ENCODE data around the gene FCHO2. TPM values are rescaled to one million over a fixed set of nuclear protein-coding genes. Genes with fewer than 3 reads are reported as not detected.

The FCHO2 gene
- total RNA-seq, 1 donor from 2014 or later = 17.7 TPM

- H3K4me1 ChIP-seq = no peaks in the 10 kb centered on the region
Measured at GRCh38 chr5:73132759-73133158, 176.9 kb downstream of the FCHO2 start.

GRCh38 chr5:73135021-73135420, 179.2 kb downstream of the FCHO2 start:
- peaks cover 5% of the 10 kb centered on the region for H3K27me3 Mint-ChIP-seq (ENCODE audit: insufficient read depth, low read depth)
- no peaks in the 10 kb centered on the region for H3K36me3 Mint-ChIP-seq
- H3K4me1 ChIP-seq = no peaks in the 10 kb centered on the region
- H3K27ac ChIP-seq = no peak overlapping the region
- no peaks in the 10 kb centered on the region for H3K27me3 ChIP-seq
- no peaks in the 10 kb centered on the region for H3K36me3 ChIP-seq
- H3K9me3 Mint-ChIP-seq = no peaks in the 10 kb centered on the region
- no peaks in the 10 kb centered on the region for H3K9me3 ChIP-seq (ENCODE audit: low read depth)
- no peak overlapping the region for H3K4me3 ChIP-seq
- H3K4me1 Mint-ChIP-seq = peaks cover 3% of the 10 kb centered on the region
- no peak overlapping the region for H3K9ac ChIP-seq
- TF ChIP-seq, protein P1, sequence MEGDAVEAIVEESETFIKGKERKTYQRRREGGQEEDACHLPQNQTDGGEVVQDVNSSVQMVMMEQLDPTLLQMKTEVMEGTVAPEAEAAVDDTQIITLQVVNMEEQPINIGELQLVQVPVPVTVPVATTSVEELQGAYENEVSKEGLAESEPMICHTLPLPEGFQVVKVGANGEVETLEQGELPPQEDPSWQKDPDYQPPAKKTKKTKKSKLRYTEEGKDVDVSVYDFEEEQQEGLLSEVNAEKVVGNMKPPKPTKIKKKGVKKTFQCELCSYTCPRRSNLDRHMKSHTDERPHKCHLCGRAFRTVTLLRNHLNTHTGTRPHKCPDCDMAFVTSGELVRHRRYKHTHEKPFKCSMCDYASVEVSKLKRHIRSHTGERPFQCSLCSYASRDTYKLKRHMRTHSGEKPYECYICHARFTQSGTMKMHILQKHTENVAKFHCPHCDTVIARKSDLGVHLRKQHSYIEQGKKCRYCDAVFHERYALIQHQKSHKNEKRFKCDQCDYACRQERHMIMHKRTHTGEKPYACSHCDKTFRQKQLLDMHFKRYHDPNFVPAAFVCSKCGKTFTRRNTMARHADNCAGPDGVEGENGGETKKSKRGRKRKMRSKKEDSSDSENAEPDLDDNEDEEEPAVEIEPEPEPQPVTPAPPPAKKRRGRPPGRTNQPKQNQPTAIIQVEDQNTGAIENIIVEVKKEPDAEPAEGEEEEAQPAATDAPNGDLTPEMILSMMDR (IDR thresholded peaks at IDR 0.05) = no peak
- TF ChIP-seq EZH2phosphoT487 (IDR thresholded peaks at IDR 0.05) (no peak), EZH2 (IDR thresholded peaks at IDR 0.05) (no peak)
- DNase-seq (ENCODE audit: low spot score) = no peak
- H3K4me2 ChIP-seq = no peak overlapping the region
- H3K4me3 Mint-ChIP-seq = no peak overlapping the region
- no peak overlapping the region for H2AFZ ChIP-seq (replicated peaks)
- no peaks in the 10 kb centered on the region for H3K79me2 ChIP-seq (ENCODE audit: low read depth)
- H3F3A ChIP-seq (ENCODE audit: low read depth) = no peaks in the 10 kb centered on the region
- no peaks in the 10 kb centered on the region for H4K20me1 ChIP-seq (ENCODE audit: low read depth)
- H3K27ac Mint-ChIP-seq = no peak overlapping the region

More at GRCh38 chr5:73132759-73133158, 176.9 kb downstream of the FCHO2 start:
- Mint-ChIP-seq H3K27me3 (ENCODE audit: insufficient read depth, low read depth) (peaks cover 3% of the 10 kb centered on the region), H3K4me1 (peaks cover 3% of the 10 kb centered on the region), H3K4me3 (no peak overlapping the region), H3K27ac (no peak overlapping the region), H3K9me3 (no peaks in the 10 kb centered on the region), H3K36me3 (no peaks in the 10 kb centered on the region)
- H3K9ac ChIP-seq = no peak overlapping the region
- no peaks in the 10 kb centered on the region for H3K79me2 ChIP-seq (ENCODE audit: low read depth)
- no peaks in the 10 kb centered on the region for H3K9me3 ChIP-seq (ENCODE audit: low read depth)
- no peaks in the 10 kb centered on the region for H3K36me3 ChIP-seq
- no peak overlapping the region for H3K4me3 ChIP-seq
- H4K20me1 ChIP-seq (ENCODE audit: low read depth) = no peaks in the 10 kb centered on the region
- H3K27me3 ChIP-seq = no peaks in the 10 kb centered on the region
- no peak overlapping the region for H2AFZ ChIP-seq (replicated peaks)
- no peak for TF ChIP-seq EZH2phosphoT487 (IDR thresholded peaks at IDR 0.05)
- H3K4me2 ChIP-seq = no peak overlapping the region
- no peak overlapping the region for H3K27ac ChIP-seq
- H3F3A ChIP-seq (ENCODE audit: low read depth) = no peaks in the 10 kb centered on the region
- DNase-seq (ENCODE audit: low spot score) = no peak

GRCh38 chr5:73135429-73136054, 179.7 kb downstream of the FCHO2 start:
- no peak overlapping the region for H2AFZ ChIP-seq (replicated peaks)
- Mint-ChIP-seq H3K27ac (no peak overlapping the region), H3K36me3 (no peaks in the 10 kb centered on the region), H3K9me3 (no peaks in the 10 kb centered on the region), H3K4me3 (no peak overlapping the region), H3K4me1 (peaks cover 3% of the 10 kb centered on the region), H3K27me3 (ENCODE audit: insufficient read depth, low read depth) (peaks cover 3% of the 10 kb centered on the region)
- H4K20me1 ChIP-seq (ENCODE audit: low read depth) = no peaks in the 10 kb centered on the region
- no peak for TF ChIP-seq EZH2 (IDR thresholded peaks at IDR 0.05)
- TF ChIP-seq, protein P1 (IDR thresholded peaks at IDR 0.05) = peak; percentile 49
- no peaks in the 10 kb centered on the region for H3K9me3 ChIP-seq (ENCODE audit: low read depth)
- DNase-seq (ENCODE audit: low spot score) = peak; percentile 56
- no peak overlapping the region for H3K27ac ChIP-seq
- no peaks in the 10 kb centered on the region for H3K27me3 ChIP-seq
- H3F3A ChIP-seq (ENCODE audit: low read depth) = no peaks in the 10 kb centered on the region
- no peaks in the 10 kb centered on the region for H3K4me1 ChIP-seq
- H3K36me3 ChIP-seq = no peaks in the 10 kb centered on the region
- H3K4me3 ChIP-seq = no peak overlapping the region
- H3K9ac ChIP-seq = no peak overlapping the region
- H3K79me2 ChIP-seq (ENCODE audit: low read depth) = no peaks in the 10 kb centered on the region
- H3K4me2 ChIP-seq = no peak overlapping the region

DNA sequence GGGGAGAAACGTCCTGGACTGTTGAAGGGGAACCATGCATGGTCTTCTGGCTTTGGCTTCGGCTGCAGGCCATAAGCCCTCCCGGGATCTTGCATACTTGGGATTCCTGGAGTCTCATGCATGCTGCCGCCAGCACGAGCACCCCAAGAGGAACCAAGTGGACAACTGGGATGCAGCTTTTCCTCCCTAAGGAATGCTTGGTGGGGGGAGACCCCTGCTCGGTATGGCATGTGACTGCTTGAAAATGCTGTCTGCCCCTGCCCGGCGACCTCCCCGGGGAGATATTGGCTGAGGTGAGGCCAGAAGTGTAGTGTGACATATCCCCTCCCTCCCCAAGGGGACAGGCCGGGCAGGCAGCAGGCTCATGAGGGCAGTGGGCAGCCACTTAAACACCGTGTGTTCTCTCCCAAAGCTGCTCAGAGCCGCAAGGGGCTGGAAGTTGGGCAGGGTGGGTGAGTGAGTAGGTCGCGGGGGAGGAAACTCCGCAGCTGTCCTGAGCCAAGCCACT, 180.3 kb downstream of the FCHO2 start:
- Mint-ChIP-seq H3K9me3 (no peaks in the 10 kb centered on the region), H3K36me3 (no peaks in the 10 kb centered on the region), H3K4me1 (peaks cover 3% of the 10 kb centered on the region), H3K27ac (no peak overlapping the region), H3K4me3 (no peak overlapping the region), H3K27me3 (ENCODE audit: insufficient read depth, low read depth) (peaks cover 3% of the 10 kb centered on the region)
- Histone ChIP-seq H2AFZ (replicated peaks) (no peak overlapping the region), H3K27ac (no peak overlapping the region), H3K4me3 (no peak overlapping the region), H4K20me1 (ENCODE audit: low read depth) (no peaks in the 10 kb centered on the region), H3K4me1 (no peaks in the 10 kb centered on the region), H3K9ac (no peak overlapping the region), H3F3A (ENCODE audit: low read depth) (no peaks in the 10 kb centered on the region), H3K79me2 (ENCODE audit: low read depth) (no peaks in the 10 kb centered on the region), H3K4me2 (no peak overlapping the region), H3K36me3 (no peaks in the 10 kb centered on the region), H3K9me3 (ENCODE audit: low read depth) (no peaks in the 10 kb centered on the region), H3K27me3 (no peaks in the 10 kb centered on the region)
- TF ChIP-seq, protein P1 (IDR thresholded peaks at IDR 0.05) = no peak
- TF ChIP-seq EZH2phosphoT487 (IDR thresholded peaks at IDR 0.05) (no peak), EZH2 (IDR thresholded peaks at IDR 0.05) (no peak)
- DNase-seq (ENCODE audit: low spot score) = peak; percentile 44

All from neural progenitor cell (in vitro differentiated cells).